Osteocyte (in vitro differentiated cells): ENCODE measurements around the gene MYCL. TPM values are rescaled to one million over a fixed set of nuclear protein-coding genes. Genes with fewer than 3 reads are reported as not detected.
A peak's percentile ranks its signal among the peaks of the same experiment; 100 is the strongest.

Experiments used
- DNase-seq: peaks from one replicate; pipeline ENCODE4 v3.0.0; 2021; ENCODE audit warnings: mixed read lengths; ENCODE audit not compliant: unreplicated experiment; ENCODE audit errors: extremely low spot score
- H3K27ac Mint-ChIP-seq: one replicate; pipeline ENCODE4 v1.8.0; 2021; ENCODE audit warnings: mild to moderate bottlenecking, mixed read lengths; ENCODE audit not compliant: unreplicated experiment
- H3K27me3 Mint-ChIP-seq: one replicate; pipeline ENCODE4 v1.8.0; 2021; ENCODE audit warnings: mixed read lengths; ENCODE audit not compliant: unreplicated experiment
- H3K36me3 Mint-ChIP-seq: one replicate; pipeline ENCODE4 v1.8.0; 2021; ENCODE audit warnings: mixed read lengths; ENCODE audit not compliant: unreplicated experiment
- H3K4me1 Mint-ChIP-seq: one replicate; pipeline ENCODE4 v1.8.0; 2021; ENCODE audit warnings: mixed read lengths; ENCODE audit not compliant: unreplicated experiment
- H3K4me3 Mint-ChIP-seq: one replicate; pipeline ENCODE4 v1.8.0; 2021; ENCODE audit warnings: mild to moderate bottlenecking, moderate library complexity, mixed read lengths; ENCODE audit not compliant: unreplicated experiment
- H3K9me3 Mint-ChIP-seq: one replicate; pipeline ENCODE4 v1.8.0; 2021; ENCODE audit warnings: mixed read lengths; ENCODE audit not compliant: unreplicated experiment
- CTCF ChIP-seq: fragments of 200-600 bp; sonication (generic); IDR thresholded peaks from 2 replicates; pipeline ENCODE4 v1.5.0; 2021; ENCODE audit warnings: antibody characterized with exemption, mild to moderate bottlenecking, moderate library complexity
- total RNA-seq: library from RNA; stranded (reverse); gene quantifications from 2 replicates; pipeline ENCODE4 v1.2.1, GENCODE V29; 2021

MYCL gene
- total RNA-seq, 1 donor from 2014 or later: 0.21 TPM

GRCh38 chr1:39926820-39927219, 25.1 kb upstream of the MYCL start:
- H3K27me3 Mint-ChIP-seq: peaks cover 25% of the 10 kb centered on the region
- no peak overlapping the region for H3K4me3 Mint-ChIP-seq
- H3K36me3 Mint-ChIP-seq: no peaks in the 10 kb centered on the region
- DNase-seq: no peak
- H3K4me1 Mint-ChIP-seq: peaks cover 3% of the 10 kb centered on the region
- TF ChIP-seq CTCF: no peak
- H3K9me3 Mint-ChIP-seq: no peaks in the 10 kb centered on the region
- H3K27ac Mint-ChIP-seq: no peak overlapping the region

- DNase-seq: no peak
- no peak for TF ChIP-seq CTCF
- Mint-ChIP-seq H3K9me3 (no peaks in the 10 kb centered on the region), H3K4me3 (no peak overlapping the region), H3K27ac (no peak overlapping the region), H3K36me3 (no peaks in the 10 kb centered on the region), H3K4me1 (peaks cover 3% of the 10 kb centered on the region), H3K27me3 (peaks cover 28% of the 10 kb centered on the region)
Observed at GRCh38 chr1:39926343-39926793, 24.7 kb upstream of the MYCL start.

- peaks cover 3% of the 10 kb centered on the region for H3K4me1 Mint-ChIP-seq
- H3K9me3 Mint-ChIP-seq: no peaks in the 10 kb centered on the region
- H3K27me3 Mint-ChIP-seq: peaks cover 29% of the 10 kb centered on the region
- no peak for TF ChIP-seq CTCF
- H3K27ac Mint-ChIP-seq: no peak overlapping the region
- DNase-seq: no peak
- no peaks in the 10 kb centered on the region for H3K36me3 Mint-ChIP-seq
- no peak overlapping the region for H3K4me3 Mint-ChIP-seq
Observed at GRCh38 chr1:39925721-39926342, 24.1 kb upstream of the MYCL start.

GRCh38 chr1:39922251-39922688, 20.6 kb upstream of the MYCL start:
- Mint-ChIP-seq H3K4me3 (no peak overlapping the region), H3K4me1 (peaks cover 3% of the 10 kb centered on the region), H3K36me3 (no peaks in the 10 kb centered on the region), H3K9me3 (no peaks in the 10 kb centered on the region), H3K27me3 (peaks cover 39% of the 10 kb centered on the region), H3K27ac (no peak overlapping the region)
- no peak for DNase-seq
- TF ChIP-seq CTCF: no peak

GRCh38 chr1:39919545-39919944, 17.8 kb upstream of the MYCL start:
- Mint-ChIP-seq H3K36me3 (no peaks in the 10 kb centered on the region), H3K9me3 (no peaks in the 10 kb centered on the region), H3K4me1 (peaks cover 3% of the 10 kb centered on the region), H3K27me3 (peaks cover 40% of the 10 kb centered on the region), H3K27ac (no peak overlapping the region), H3K4me3 (no peak overlapping the region)
- DNase-seq: no peak
- TF ChIP-seq CTCF: peak; percentile 50
